Calu3 (cell line): ENCODE results near the gene HS6ST3. TPM values are rescaled to one million over a fixed set of nuclear protein-coding genes. Genes with fewer than 3 reads are reported as not detected.

ENCODE experiments used
- BruUV-seq: library from RNA; stranded (reverse); fragments of 400-500 nt; replicated peaks from 2 replicates; lab custom pipeline; 2021; lab: Mats Ljungman, UMichigan
- CTCF ChIA-PET: fragments of 300-600 bp; sonication (Branson Sonifier 250); formaldehyde crosslinking; loops from one replicate; lab custom pipeline; 2022; ENCODE audit warnings: antibody characterized with exemption; lab: Charles Lee
- DNase-seq: peaks from one replicate; pipeline ENCODE4 v3.0.0; 2022
- H3K27ac Mint-ChIP-seq: one replicate; pipeline ENCODE4 v1.8.0; 2022; ENCODE audit warnings: mixed read lengths; ENCODE audit not compliant: unreplicated experiment
- H3K27me3 Mint-ChIP-seq: one replicate; pipeline ENCODE4 v1.8.0; 2022; ENCODE audit warnings: mixed read lengths; ENCODE audit not compliant: unreplicated experiment
- H3K36me3 Mint-ChIP-seq: one replicate; pipeline ENCODE4 v1.8.0; 2022; ENCODE audit warnings: mild to moderate bottlenecking, moderate library complexity, mixed read lengths; ENCODE audit not compliant: insufficient read depth, unreplicated experiment
- H3K4me1 Mint-ChIP-seq: one replicate; pipeline ENCODE4 v1.8.0; 2022; ENCODE audit warnings: mild to moderate bottlenecking, low read depth, mixed read lengths; ENCODE audit not compliant: unreplicated experiment
- H3K4me3 Mint-ChIP-seq: one replicate; pipeline ENCODE4 v1.8.0; 2022; ENCODE audit warnings: mild to moderate bottlenecking, low read depth, moderate library complexity, mixed read lengths; ENCODE audit not compliant: unreplicated experiment
- H3K9me3 Mint-ChIP-seq: one replicate; pipeline ENCODE4 v1.8.0; 2022; ENCODE audit warnings: low read depth, mixed read lengths; ENCODE audit not compliant: unreplicated experiment
- CTCF ChIP-seq: fragments of 200-600 bp; IDR thresholded peaks from one replicate; pipeline ENCODE4 v1.8.0; 2022; ENCODE audit warnings: antibody characterized with exemption; ENCODE audit not compliant: unreplicated experiment
- intact Hi-C: fragments of 100-400 bp; cut with micrococcal nuclease; formaldehyde crosslinking; loops from one replicate; pipeline ENCODE4 v1.10.0; 2022; ENCODE audit not compliant: unreplicated experiment
- microRNA-seq: library from miRNA; unstranded; fragments of <30 nt; microRNA quantifications from one replicate; pipeline ENCODE4 v1.2.0, GENCODE V29; 2022
- total RNA-seq: library from RNA; stranded (reverse); gene quantifications from 2 replicates; pipeline ENCODE4 v1.2.3, GENCODE V29; 2022

HS6ST3 gene
- total RNA-seq, 1 experiment from 2014 or later: not detected

DNA sequence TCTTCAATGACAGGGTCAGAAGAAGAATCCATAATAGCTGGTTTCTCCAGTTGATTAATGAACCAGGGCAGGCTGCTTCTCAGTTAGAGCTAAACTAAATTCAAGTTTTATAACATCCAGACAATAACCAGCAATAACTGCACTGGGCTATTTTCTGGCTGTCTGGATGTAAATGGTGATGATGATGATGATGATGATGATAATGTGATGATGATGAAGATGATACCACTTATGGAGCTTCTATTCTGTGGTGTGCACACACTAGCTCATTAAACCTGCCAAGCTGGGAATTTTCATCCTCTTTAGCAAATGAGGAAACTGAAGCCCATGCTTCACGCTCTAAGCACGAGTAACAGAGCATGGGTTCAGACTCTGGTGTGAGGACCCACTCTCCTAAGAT, 772.2 kb downstream of the HS6ST3 start:
- no peak for DNase-seq
- intact Hi-C loops: no loop called here
- H3K9me3 Mint-ChIP-seq: no peaks in the 10 kb centered on the region
- peaks cover 15% of the 10 kb centered on the region for H3K27me3 Mint-ChIP-seq
- H3K4me1 Mint-ChIP-seq: no peaks in the 10 kb centered on the region
- CTCF ChIA-PET: no interaction called here
- TF ChIP-seq CTCF: no peak
- H3K27ac Mint-ChIP-seq: no peak overlapping the region
- BruUV-seq: no TSS peak
- no peak overlapping the region for H3K4me3 Mint-ChIP-seq
- H3K36me3 Mint-ChIP-seq: no peaks in the 10 kb centered on the region

- Mint-ChIP-seq H3K4me3 (no peak overlapping the region), H3K9me3 (no peaks in the 10 kb centered on the region), H3K27me3 (peaks cover 15% of the 10 kb centered on the region), H3K36me3 (no peaks in the 10 kb centered on the region), H3K4me1 (no peaks in the 10 kb centered on the region), H3K27ac (no peak overlapping the region)
- no TSS peak for BruUV-seq
- DNase-seq: no peak
- TF ChIP-seq CTCF: no peak
- intact Hi-C loops: no loop called here
- CTCF ChIA-PET: no interaction called here
Observed at GRCh38 chr13:96862999-96863398, 773.1 kb downstream of the HS6ST3 start.

- Mint-ChIP-seq H3K4me1 (no peaks in the 10 kb centered on the region), H3K9me3 (no peaks in the 10 kb centered on the region)
- intact Hi-C loops: no loop called here
Observed at GRCh38 chr13:96871469-96871868, 781.6 kb downstream of the HS6ST3 start.

DNA sequence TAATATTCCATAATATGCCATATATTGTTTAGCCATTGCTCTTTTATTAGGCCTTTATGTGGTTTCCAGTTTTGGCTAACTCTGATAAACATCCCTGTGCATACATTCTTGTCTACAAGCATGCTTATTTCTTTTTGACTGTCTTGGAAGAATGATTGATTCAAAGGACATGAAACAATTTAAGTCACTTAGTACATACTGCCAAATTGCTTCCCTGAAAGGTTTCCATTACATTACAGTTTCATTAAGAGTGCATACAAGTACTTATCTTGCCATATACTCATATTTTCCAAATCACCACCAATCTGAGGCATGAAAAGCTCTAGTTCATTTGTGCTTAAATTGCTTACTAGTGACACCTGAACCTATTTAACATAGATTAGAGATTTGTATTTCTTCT, 790.5 kb downstream of the HS6ST3 start:
- BruUV-seq: no TSS peak
- Mint-ChIP-seq H3K36me3 (no peaks in the 10 kb centered on the region), H3K4me1 (no peaks in the 10 kb centered on the region), H3K4me3 (no peak overlapping the region), H3K27me3 (peaks cover 31% of the 10 kb centered on the region), H3K9me3 (peaks cover 4% of the 10 kb centered on the region), H3K27ac (no peak overlapping the region)
- CTCF ChIA-PET: interaction anchor here (0.7 kb wide), 1 partner anchor 279 kb away, joined by 3 read pairs; no protein-coding TSS in a partner anchor
- no peak for TF ChIP-seq CTCF
- DNase-seq: no peak
- intact Hi-C loops: no loop called here

More at GRCh38 chr13:96871469-96871868, 781.6 kb downstream of the HS6ST3 start:
- DNase-seq: no peak
- H3K4me3 Mint-ChIP-seq: no peak overlapping the region
- CTCF ChIA-PET: no interaction called here
- H3K36me3 Mint-ChIP-seq: no peaks in the 10 kb centered on the region
- H3K27me3 Mint-ChIP-seq: peaks cover 47% of the 10 kb centered on the region
- H3K27ac Mint-ChIP-seq: no peak overlapping the region
- TF ChIP-seq CTCF: no peak
- BruUV-seq: no TSS peak

Small RNA genes lying within 50 kb of the gene (microRNA-seq; reads per million reads assigned to microRNA genes)
- gene MIR4501: not detected

Other genes starting within 250 kb of the HS6ST3 start
- gene UGGT2, start 36.7 kb upstream of the HS6ST3 start, total RNA-seq: 11.1 and 12.1 TPM in 2 replicates